B cell (primary cell): ENCODE measurements around the gene UBAC2. TPM values are rescaled to one million over a fixed set of nuclear protein-coding genes. Genes with fewer than 3 reads are reported as not detected.

Experiments used
- ATAC-seq: fragments of 200-7000 bp; cut with Tn5 transposase; one replicate; pipeline ENCODE4 v1.10.0; 2021; ENCODE audit warnings: low read depth, mild to moderate bottlenecking, moderate number of reproducible peaks, moderate library complexity
- CTCF ChIA-PET: fragments of 350-600 bp; sonication (Branson Sonifier 250); formaldehyde crosslinking; loops from one replicate; lab custom pipeline; 2021; ENCODE audit warnings: antibody characterized with exemption, inconsistent platforms; lab: Charles Lee
- POLR2A ChIA-PET: fragments of 350-600 bp; sonication (Branson Sonifier 250); formaldehyde crosslinking; loops from one replicate; lab custom pipeline; 2021; ENCODE audit warnings: antibody characterized with exemption; lab: Charles Lee
- DNase-seq: peaks from one replicate; pipeline ENCODE4 v3.0.0; 2013
- H2AFZ ChIP-seq: 2 replicates; pipeline ENCODE4 v1.6.1; 2012; ENCODE audit warnings: mild to moderate bottlenecking, low read depth, low read length; ENCODE audit not compliant: insufficient read depth, poor library complexity, severe bottlenecking
- H3K27ac ChIP-seq, 2 donors: 1 replicate in 1 of 2; 2 replicates in 1 of 2; pipeline ENCODE4 v1.5.1; 2012 to 2013; ENCODE audit warnings: low read length in 2 of 2, mild to moderate bottlenecking in 2 of 2, moderate library complexity in 1 of 2
- H3K27me3 ChIP-seq, 4 experiments: fragments of 200-600 bp in 1 of 4; sonication (generic) in 1 of 4; replicated peaks in 1 of 4; 1 replicate in 2 of 4; 2 replicates in 2 of 4; pipeline versions ENCODE4 v1.6.1 to v1.7.0; 2013 to 2016; ENCODE audit warnings: low read length in 3 of 4, mild to moderate bottlenecking in 2 of 4, mixed read lengths in 1 of 4, moderate library complexity in 1 of 4; ENCODE audit not compliant: insufficient read depth in 4 of 4, control insufficient read depth in 3 of 4; ENCODE audit errors: control extremely low read depth in 1 of 4
- H3K36me3 ChIP-seq, 2 experiments: replicated peaks in 1 of 2; 1 replicate in 1 of 2; 2 replicates in 1 of 2; pipeline versions ENCODE4 v1.6.1 to v1.7.1; 2013; ENCODE audit warnings: low read length in 1 of 2; ENCODE audit not compliant: insufficient read depth in 2 of 2, control insufficient read depth in 1 of 2; ENCODE audit errors: control extremely low read depth in 1 of 2, extremely low read depth in 1 of 2
- H3K4me1 ChIP-seq, 2 donors: fragments of 200-600 bp in 1 of 2; sonication (generic) in 1 of 2; 1 replicate in 1 of 2; 2 replicates in 1 of 2; pipeline versions ENCODE4 v1.5.1 to v1.6.1; 2013 to 2017; ENCODE audit warnings: low read length in 2 of 2; ENCODE audit not compliant: control insufficient read depth in 2 of 2, insufficient read depth in 2 of 2
- H3K4me2 ChIP-seq: replicated peaks from 2 replicates; pipeline ENCODE3; 2012; ENCODE audit warnings: mild to moderate bottlenecking, low read depth, low read length; ENCODE audit not compliant: poor library complexity, severe bottlenecking
- H3K4me3 ChIP-seq, 5 experiments: fragments of 200-600 bp in 1 of 5; sonication (generic) in 1 of 5; 1 replicate in 3 of 5; 2 replicates in 2 of 5; pipeline versions ENCODE4 v1.5.1 to v1.7.0; 2011 to 2016; ENCODE audit warnings: low read length in 4 of 5, mild to moderate bottlenecking in 4 of 5, low read depth in 2 of 5, control low read depth in 1 of 5, moderate library complexity in 1 of 5; ENCODE audit not compliant: insufficient read depth in 1 of 5; ENCODE audit errors: control extremely low read depth in 1 of 5, extremely low read depth in 1 of 5
- H3K79me2 ChIP-seq: fragments of 200-600 bp; sonication (generic); one replicate; pipeline ENCODE4 v1.6.0; 2016; ENCODE audit warnings: low read length; ENCODE audit not compliant: control insufficient read depth, insufficient read depth
- H3K9ac ChIP-seq: fragments of 200-600 bp; sonication (generic); 2 replicates; pipeline ENCODE4 v1.6.1; 2017; ENCODE audit warnings: mild to moderate bottlenecking, low read length, moderate library complexity
- H3K9me3 ChIP-seq, 3 donors: one replicate each; pipeline versions ENCODE4 v1.6.1 to v1.7.1; 2013; ENCODE audit warnings: low read length in 2 of 3; ENCODE audit not compliant: control insufficient read depth in 2 of 3, insufficient read depth in 1 of 3; ENCODE audit errors: control extremely low read depth in 1 of 3
- H4K20me1 ChIP-seq: 2 replicates; pipeline ENCODE4 v1.6.0; 2012; ENCODE audit warnings: mild to moderate bottlenecking, low read length; ENCODE audit not compliant: insufficient read depth, control insufficient read depth, poor library complexity, severe bottlenecking
- H3K27ac Mint-ChIP-seq: one replicate; pipeline ENCODE4 v1.8.0; 2021; ENCODE audit warnings: mixed read lengths
- H3K27me3 Mint-ChIP-seq: one replicate; pipeline ENCODE4 v1.8.0; 2021; ENCODE audit warnings: mixed read lengths
- H3K4me1 Mint-ChIP-seq: one replicate; pipeline ENCODE4 v1.8.0; 2021; ENCODE audit warnings: mixed read lengths
- H3K4me3 Mint-ChIP-seq: one replicate; pipeline ENCODE4 v1.8.0; 2021; ENCODE audit warnings: mixed read lengths
- H3K9me3 Mint-ChIP-seq: one replicate; pipeline ENCODE4 v1.8.0; 2022; ENCODE audit warnings: mixed read lengths; ENCODE audit not compliant: insufficient read depth
- EZH2 ChIP-seq: IDR thresholded peaks from 2 replicates; pipeline ENCODE4 v1.6.1; 2012; ENCODE audit warnings: borderline replicate concordance, low read depth, mild to moderate bottlenecking, moderate library complexity, low read length; ENCODE audit not compliant: insufficient read depth, poor library complexity, severe bottlenecking
- WGBS: methylation state at CpG from one replicate; pipeline ENCODE4 v1.1.5; 2013; ENCODE audit warnings: missing lambda C conversion rate; ENCODE audit not compliant: insufficient coverage; 5-methylcytosine and 5-hydroxymethylcytosine counted together
- intact Hi-C: fragments of 100-400 bp; cut with micrococcal nuclease; formaldehyde crosslinking; loops from one replicate; pipeline ENCODE4 v1.10.0; 2022
- polyA plus RNA-seq: library from polyadenylated mRNA; depleted of rRNA; stranded (reverse); fragments of >200 nt; gene quantifications from 2 replicates; pipeline ENCODE4 v1.2.3, GENCODE V29; 2012
- total RNA-seq, 2 donors: library from RNA; stranded (reverse); fragments of 120-200 nt in 1 of 2; gene quantifications; 1 replicate in 1 of 2; 2 replicates in 1 of 2; pipeline versions ENCODE4 v1.2.3 to v1.2.4, GENCODE V29; 2013 to 2022
- TF ChIP-seq, protein P1 (sequence below): fragments of 200-600 bp; IDR thresholded peaks from one replicate; pipeline ENCODE4 v1.8.0; 2022; ENCODE audit warnings: antibody characterized with exemption, mild to moderate bottlenecking

Gene UBAC2
- total and polyA plus RNA-seq, 2 donors (not counting 1 experiment from before 2014, with no cell fraction given) = 56.3 to 60.8 TPM

- H3K9me3 ChIP-seq = no peaks in the 10 kb centered on the region
- H3K4me1 ChIP-seq = peaks cover 78% of the 10 kb centered on the region in 2 donors
- ChIA-PET CTCF (interaction anchor here (0.6 to 6.4 kb wide), 10 partner anchors 22 to 343 kb away, joined by 4 to 43 read pairs (median 11); partner anchors contain the start of genes GPR18 and UBAC2), POLR2A (interaction anchor here (0.7 to 1.8 kb wide), 2 partner anchors 17 to 27 kb away, joined by 4 to 6 read pairs; no protein-coding TSS in a partner anchor)
- DNase-seq = no peak
- no peak for ATAC-seq
- no peaks in the 10 kb centered on the region for H3K27me3 ChIP-seq
- H3K9ac ChIP-seq = no peak overlapping the region
- peak overlapping the region in 1 of 5 experiments; percentile 23 for H3K4me3 ChIP-seq
- peaks cover 97% of the 10 kb centered on the region for H3K79me2 ChIP-seq
- TF ChIP-seq, protein P1, sequence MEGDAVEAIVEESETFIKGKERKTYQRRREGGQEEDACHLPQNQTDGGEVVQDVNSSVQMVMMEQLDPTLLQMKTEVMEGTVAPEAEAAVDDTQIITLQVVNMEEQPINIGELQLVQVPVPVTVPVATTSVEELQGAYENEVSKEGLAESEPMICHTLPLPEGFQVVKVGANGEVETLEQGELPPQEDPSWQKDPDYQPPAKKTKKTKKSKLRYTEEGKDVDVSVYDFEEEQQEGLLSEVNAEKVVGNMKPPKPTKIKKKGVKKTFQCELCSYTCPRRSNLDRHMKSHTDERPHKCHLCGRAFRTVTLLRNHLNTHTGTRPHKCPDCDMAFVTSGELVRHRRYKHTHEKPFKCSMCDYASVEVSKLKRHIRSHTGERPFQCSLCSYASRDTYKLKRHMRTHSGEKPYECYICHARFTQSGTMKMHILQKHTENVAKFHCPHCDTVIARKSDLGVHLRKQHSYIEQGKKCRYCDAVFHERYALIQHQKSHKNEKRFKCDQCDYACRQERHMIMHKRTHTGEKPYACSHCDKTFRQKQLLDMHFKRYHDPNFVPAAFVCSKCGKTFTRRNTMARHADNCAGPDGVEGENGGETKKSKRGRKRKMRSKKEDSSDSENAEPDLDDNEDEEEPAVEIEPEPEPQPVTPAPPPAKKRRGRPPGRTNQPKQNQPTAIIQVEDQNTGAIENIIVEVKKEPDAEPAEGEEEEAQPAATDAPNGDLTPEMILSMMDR = no peak
- no peak for TF ChIP-seq EZH2
- peaks cover 0 to 7% of the 10 kb centered on the region in 2 experiments for H3K36me3 ChIP-seq
- Mint-ChIP-seq H3K27ac (peak overlapping the region; percentile 51), H3K4me1 (peaks cover 77% of the 10 kb centered on the region), H3K4me3 (peak overlapping the region; percentile 46), H3K27me3 (no peaks in the 10 kb centered on the region), H3K9me3 (no peaks in the 10 kb centered on the region)
- no peak overlapping the region for H2AFZ ChIP-seq
- H4K20me1 ChIP-seq = peaks cover 16% of the 10 kb centered on the region
- intact Hi-C loops = no loop called here
- peak overlapping the region; percentile 72 to 87 for H3K27ac ChIP-seq
- peak overlapping the region; percentile 61 for H3K4me2 ChIP-seq
- no CpG with 5 or more reads among the region's 3 CpGs for WGBS
These were observed 30.3 kb downstream of the UBAC2 start for GRCh38 chr13:99230991-99231390.

DNA sequence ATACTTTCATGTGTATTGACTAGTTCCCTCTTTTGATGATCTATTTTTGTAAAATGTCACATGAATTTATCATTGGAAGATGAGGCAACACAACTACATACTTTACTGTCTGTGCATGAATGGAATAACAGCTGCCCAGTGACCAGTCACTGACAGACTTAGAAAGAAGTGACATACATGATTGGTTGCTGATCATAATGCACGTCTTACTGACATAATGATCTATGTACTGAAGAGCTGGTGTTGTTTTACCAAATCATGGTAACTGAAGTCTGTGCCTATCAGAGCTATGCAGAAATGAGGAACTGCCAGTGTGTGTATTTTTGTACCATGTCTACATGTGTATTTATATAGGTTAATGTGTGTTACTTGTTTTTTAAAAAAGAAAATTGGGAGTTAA, 31.1 kb downstream of the UBAC2 start:
- H4K20me1 ChIP-seq = peaks cover 9% of the 10 kb centered on the region
- peaks cover 97% of the 10 kb centered on the region for H3K79me2 ChIP-seq
- no peaks in the 10 kb centered on the region for H3K27me3 ChIP-seq
- ATAC-seq (peak; percentile 53), DNase-seq (peak; percentile 81)
- Mint-ChIP-seq H3K4me1 (peaks cover 77% of the 10 kb centered on the region), H3K27me3 (no peaks in the 10 kb centered on the region), H3K9me3 (no peaks in the 10 kb centered on the region), H3K4me3 (peak overlapping the region; percentile 71), H3K27ac (peak overlapping the region; percentile 73)
- POLR2A ChIA-PET = interaction anchor here (0.7 to 1.4 kb wide), 4 partner anchors 18 to 28 kb away, joined by 4 to 6 read pairs (median 5); partner anchors contain the start of gene GPR18
- TF ChIP-seq, protein P1 = no peak
- TF ChIP-seq EZH2 = no peak
- peaks cover 0 to 3% of the 10 kb centered on the region in 2 experiments for H3K36me3 ChIP-seq
- peak overlapping the region in 2 of 5 experiments; percentile 2 to 23 for H3K4me3 ChIP-seq
- intact Hi-C loops = no loop called here
- H3K9ac ChIP-seq = peak overlapping the region; percentile 42
- no peak overlapping the region for H2AFZ ChIP-seq
- peak overlapping the region; percentile 61 for H3K4me2 ChIP-seq
- H3K4me1 ChIP-seq = peaks cover 72 to 73% of the 10 kb centered on the region in 2 donors
- CTCF ChIA-PET = interaction anchor here (0.6 to 6.4 kb wide), 13 partner anchors 9 to 342 kb away, joined by 3 to 43 read pairs (median 9); partner anchors contain the start of genes GPR18 and UBAC2
- no peaks in the 10 kb centered on the region for H3K9me3 ChIP-seq
- H3K27ac ChIP-seq = peak overlapping the region; percentile 72 to 87
- WGBS = no CpG with 5 or more reads among the region's 1 CpG
